C4-2B (cell line): ENCODE data around the gene SERPINA4.

Source experiments
- H3K27ac ChIP-seq: fragments of 450-650 bp; 2 replicates; pipeline ENCODE4 v1.5.1; 2017
- CTCF ChIP-seq: fragments of 450-650 bp; conservative IDR thresholded peaks from 2 replicates; pipeline ENCODE4 v1.5.1; 2017; ENCODE audit warnings: mild to moderate bottlenecking
- ZFX ChIP-seq: fragments of 450-650 bp; IDR thresholded peaks from 2 replicates; pipeline ENCODE4 v1.6.1; 2017

Gene SERPINA4

GRCh38 chr14:94548999-94549985 is 11.9 kb upstream of the SERPINA4 start:
- TF ChIP-seq ZFX: no peak
- TF ChIP-seq CTCF: peak; percentile 95
- H3K27ac ChIP-seq: no peak overlapping the region

GRCh38 chr14:94550041-94550440 is 11.2 kb upstream of the SERPINA4 start:
- no peak overlapping the region for H3K27ac ChIP-seq
- no peak for TF ChIP-seq CTCF
- no peak for TF ChIP-seq ZFX

GRCh38 chr14:94555991-94556390 is 5.3 kb upstream of the SERPINA4 start:
- H3K27ac ChIP-seq: no peak overlapping the region
- TF ChIP-seq CTCF (no peak), ZFX (no peak)

GRCh38 chr14:94557327-94557726 is 3.9 kb upstream of the SERPINA4 start:
- H3K27ac ChIP-seq: no peak overlapping the region
- TF ChIP-seq CTCF (no peak), ZFX (no peak)

- TF ChIP-seq ZFX: no peak
- no peak for TF ChIP-seq CTCF
- no peak overlapping the region for H3K27ac ChIP-seq
Observed at GRCh38 chr14:94558842-94559241, 2.4 kb upstream of the SERPINA4 start.

GRCh38 chr14:94559638-94560290 is 1.5 kb upstream of the SERPINA4 start:
- H3K27ac ChIP-seq: no peak overlapping the region
- no peak for TF ChIP-seq ZFX

- H3K27ac ChIP-seq: no peak overlapping the region
- TF ChIP-seq ZFX: no peak
- TF ChIP-seq CTCF: no peak
Observed at GRCh38 chr14:94560291-94560665, 964 bp upstream of the SERPINA4 start.

GRCh38 chr14:94561656-94562010 is 391 bp downstream of the SERPINA4 start:
- no peak overlapping the region for H3K27ac ChIP-seq
- TF ChIP-seq CTCF (no peak), ZFX (no peak)
